Type B pancreatic cell (in vitro differentiated cells): ENCODE data around the gene APBA3. TPM values are rescaled to one million over a fixed set of nuclear protein-coding genes. Genes with fewer than 3 reads are reported as not detected.

ENCODE experiments used
- DNase-seq: peaks from one replicate; pipeline ENCODE4 v3.0.0; 2021; ENCODE audit warnings: mixed read lengths; ENCODE audit not compliant: unreplicated experiment; ENCODE audit errors: extremely low spot score
- H3K27ac Mint-ChIP-seq: 2 replicates; pipeline ENCODE4 v1.8.0; 2021; ENCODE audit warnings: mild to moderate bottlenecking, mixed read lengths
- H3K27me3 Mint-ChIP-seq: 2 replicates; pipeline ENCODE4 v1.8.0; 2021; ENCODE audit warnings: mixed read lengths
- H3K36me3 Mint-ChIP-seq: 2 replicates; pipeline ENCODE4 v1.8.0; 2021; ENCODE audit warnings: mixed read lengths
- H3K4me1 Mint-ChIP-seq: one replicate; pipeline ENCODE4 v1.8.0; 2021; ENCODE audit warnings: mixed read lengths; ENCODE audit not compliant: unreplicated experiment
- H3K4me3 Mint-ChIP-seq: 2 replicates; pipeline ENCODE4 v1.8.0; 2021; ENCODE audit warnings: mild to moderate bottlenecking, mixed read lengths
- H3K9me3 Mint-ChIP-seq: 2 replicates; pipeline ENCODE4 v1.8.0; 2021; ENCODE audit warnings: mixed read lengths
- CTCF ChIP-seq: fragments of 200-600 bp; sonication (generic); conservative IDR thresholded peaks from 2 replicates; pipeline ENCODE4 v1.5.0; 2021; ENCODE audit warnings: antibody characterized with exemption, mild to moderate bottlenecking
- total RNA-seq: library from RNA; stranded (reverse); gene quantifications from 2 replicates; pipeline ENCODE4 v1.2.1, GENCODE V29; 2021; ENCODE audit warnings: low replicate concordance

APBA3 gene
- total RNA-seq, 1 donor from 2014 or later, result 28.5 TPM

DNA sequence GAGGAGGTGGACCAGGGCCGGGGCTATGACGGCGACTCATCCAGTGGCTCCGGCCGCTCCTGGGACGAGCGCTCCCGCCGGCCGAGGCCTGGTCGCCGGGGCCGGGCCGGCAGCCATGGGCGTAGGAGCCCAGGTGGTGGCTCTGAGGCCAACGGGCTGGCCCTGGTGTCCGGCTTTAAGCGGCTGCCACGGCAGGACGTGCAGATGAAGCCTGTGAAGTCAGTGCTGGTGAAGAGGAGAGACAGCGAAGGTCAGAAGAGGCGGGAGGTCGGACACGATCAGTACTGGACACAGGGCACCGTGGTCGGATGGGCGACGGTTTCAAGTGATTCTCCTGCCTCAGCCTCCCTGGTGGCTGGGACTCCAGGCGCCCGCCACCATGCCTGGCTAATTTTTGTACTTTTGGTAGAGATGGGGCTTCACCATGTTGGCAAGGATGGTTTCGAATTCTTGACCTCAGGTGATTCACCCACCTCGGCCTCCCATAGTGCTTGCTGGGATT, 31.0 kb downstream of the APBA3 start:
- no peak for TF ChIP-seq CTCF
- Mint-ChIP-seq H3K9me3 (no peaks in the 10 kb centered on the region), H3K4me1 (no peaks in the 10 kb centered on the region), H3K27ac (no peak overlapping the region), H3K27me3 (no peaks in the 10 kb centered on the region), H3K36me3 (no peaks in the 10 kb centered on the region), H3K4me3 (no peak overlapping the region)
- DNase-seq, result no peak

DNA sequence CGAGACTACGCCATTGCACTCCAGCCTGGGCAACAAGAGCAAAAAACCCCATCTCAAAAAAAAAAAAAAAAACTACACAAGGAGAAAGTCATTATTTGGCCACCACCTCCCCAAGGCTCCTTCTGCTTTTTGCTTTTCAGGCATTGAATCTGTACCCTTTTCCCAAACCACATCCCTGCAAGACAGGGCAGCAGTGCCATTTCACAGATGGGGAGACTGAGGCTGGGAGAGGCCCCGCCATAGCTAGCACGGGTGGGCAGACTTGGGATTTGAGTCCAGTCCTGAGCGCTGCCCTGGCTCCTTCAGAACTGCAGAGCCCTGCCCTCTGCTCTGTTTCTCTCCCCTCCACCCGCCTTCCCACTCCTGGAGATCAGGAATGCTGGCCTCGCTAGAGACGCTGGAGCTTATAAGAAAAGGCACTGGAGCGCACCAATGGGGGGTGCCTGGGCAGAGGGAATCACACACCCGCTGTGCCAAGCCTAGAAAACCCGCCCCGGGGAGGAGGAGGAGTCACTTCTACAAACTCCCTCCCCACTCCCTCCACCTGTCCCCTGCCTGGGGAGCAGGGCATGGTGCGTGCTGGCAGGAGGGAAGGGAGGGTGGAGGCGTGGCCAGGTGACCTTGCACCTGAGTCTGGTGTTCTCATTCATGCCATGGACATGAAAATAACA, 35.7 kb downstream of the APBA3 start:
- Mint-ChIP-seq H3K4me1 (no peaks in the 10 kb centered on the region), H3K27me3 (peaks cover 21% of the 10 kb centered on the region), H3K36me3 (no peaks in the 10 kb centered on the region), H3K9me3 (no peaks in the 10 kb centered on the region), H3K27ac (no peak overlapping the region), H3K4me3 (no peak overlapping the region)
- no peak for DNase-seq
- TF ChIP-seq CTCF, result no peak

DNA sequence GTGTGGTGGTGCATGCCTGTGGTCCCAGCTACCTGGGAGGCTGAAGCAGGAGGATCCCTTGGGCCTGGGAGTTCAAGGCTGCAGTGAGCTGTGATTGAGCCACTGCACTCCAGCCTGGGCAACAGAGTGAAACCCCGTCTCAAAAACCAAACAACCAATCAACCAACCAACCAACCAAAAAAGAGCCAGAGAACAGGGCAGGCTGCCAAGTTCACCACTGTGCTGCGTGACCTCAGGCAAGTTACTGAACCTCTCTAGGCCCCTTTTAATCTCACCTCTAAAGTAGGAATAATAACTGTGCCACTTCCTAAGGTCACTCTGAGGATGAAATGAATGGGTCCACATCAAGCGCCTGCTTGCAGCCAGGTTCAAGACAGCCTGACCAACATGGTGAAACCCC, 36.4 kb downstream of the APBA3 start:
- DNase-seq, result no peak
- no peaks in the 10 kb centered on the region for H3K4me1 Mint-ChIP-seq
- H3K36me3 Mint-ChIP-seq, result no peaks in the 10 kb centered on the region
- H3K27me3 Mint-ChIP-seq, result peaks cover 21% of the 10 kb centered on the region
- no peak overlapping the region for H3K4me3 Mint-ChIP-seq
- no peak overlapping the region for H3K27ac Mint-ChIP-seq
- TF ChIP-seq CTCF, result no peak
- H3K9me3 Mint-ChIP-seq, result no peaks in the 10 kb centered on the region

- peaks cover 3% of the 10 kb centered on the region for H3K4me1 Mint-ChIP-seq
- no peak for TF ChIP-seq CTCF
- H3K27ac Mint-ChIP-seq, result peak overlapping the region; percentile 61
Measured at GRCh38 chr19:3723883-3724282, 37.6 kb downstream of the APBA3 start.

DNA sequence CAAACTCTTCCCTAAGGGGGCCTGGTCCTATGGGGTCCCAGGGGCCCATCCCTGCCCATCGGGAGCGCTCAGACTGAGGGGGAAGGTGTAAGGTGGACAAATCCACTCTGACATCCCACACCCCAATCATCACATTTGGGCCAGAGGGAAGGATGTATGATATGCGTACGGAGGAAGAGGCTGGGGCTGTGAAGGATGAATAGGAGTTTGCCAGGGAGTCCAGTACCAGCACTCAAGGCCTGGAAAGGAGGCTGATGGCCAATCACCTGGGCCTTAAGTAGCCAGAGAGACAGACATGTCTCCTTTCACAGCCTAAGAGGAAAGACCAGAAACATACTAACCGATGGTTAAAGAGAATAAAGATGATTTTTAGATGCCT, 38.4 kb downstream of the APBA3 start:
- Mint-ChIP-seq H3K4me3 (peak overlapping the region; percentile 79), H3K27ac (peak overlapping the region; percentile 70), H3K4me1 (peaks cover 3% of the 10 kb centered on the region), H3K9me3 (no peaks in the 10 kb centered on the region), H3K36me3 (no peaks in the 10 kb centered on the region), H3K27me3 (peaks cover 24% of the 10 kb centered on the region)
- no peak for TF ChIP-seq CTCF
- no peak for DNase-seq

More at GRCh38 chr19:3723883-3724282, 37.6 kb downstream of the APBA3 start:
- DNase-seq, result no peak
- H3K27me3 Mint-ChIP-seq, result peaks cover 24% of the 10 kb centered on the region
- H3K36me3 Mint-ChIP-seq, result no peaks in the 10 kb centered on the region
- H3K4me3 Mint-ChIP-seq, result peak overlapping the region; percentile 57
- H3K9me3 Mint-ChIP-seq, result no peaks in the 10 kb centered on the region
